Astrocyte (in vitro differentiated cells and primary cell): ENCODE data around the gene NEU2. TPM values are rescaled to one million over a fixed set of nuclear protein-coding genes. Genes with fewer than 3 reads are reported as not detected.
A peak's percentile ranks its signal among the peaks of the same experiment; 100 is the strongest.

Source experiments
- DNase-seq: peaks from one replicate; pipeline ENCODE4 v3.0.0-alpha.2; 2010; ENCODE audit warnings: low read depth
- FAIRE-seq: peaks from 2 replicates; lab custom pipeline; 2011; peaks lifted over from hg19 to GRCh38; lab: Jason Lieb, UNC
- H2AFZ ChIP-seq: 2 replicates; pipeline ENCODE4 v1.6.0; 2012; ENCODE audit warnings: low read depth, low read length, inconsistent platforms
- H3K27ac ChIP-seq: 2 replicates; pipeline ENCODE4 v1.5.1; 2011; ENCODE audit warnings: low read depth, low read length, inconsistent platforms
- H3K27me3 ChIP-seq: 2 replicates; pipeline ENCODE4 v1.6.0; 2011; ENCODE audit warnings: low read length, inconsistent platforms; ENCODE audit not compliant: insufficient read depth
- H3K36me3 ChIP-seq: 2 replicates; pipeline ENCODE4 v1.5.1; 2011; ENCODE audit warnings: low read length, inconsistent platforms; ENCODE audit not compliant: insufficient read depth
- H3K4me1 ChIP-seq: 2 replicates; pipeline ENCODE4 v1.5.1; 2011; ENCODE audit warnings: low read length, inconsistent platforms; ENCODE audit not compliant: insufficient read depth
- H3K4me2 ChIP-seq: 2 replicates; pipeline ENCODE4 v1.6.0; 2012; ENCODE audit warnings: low read length, inconsistent platforms
- H3K4me3 ChIP-seq: 2 replicates; pipeline ENCODE4 v1.5.1; 2011; ENCODE audit warnings: low read depth, mild to moderate bottlenecking, low read length, inconsistent platforms; ENCODE audit not compliant: insufficient read depth
- H3K79me2 ChIP-seq: 2 replicates; pipeline ENCODE4 v1.6.0; 2012; ENCODE audit warnings: mild to moderate bottlenecking, low read length, inconsistent platforms; ENCODE audit not compliant: insufficient read depth
- H3K9ac ChIP-seq: 2 replicates; pipeline ENCODE4 v1.6.0; 2012; ENCODE audit warnings: mild to moderate bottlenecking, low read length, inconsistent platforms
- H3K9me3 ChIP-seq: 2 replicates; pipeline ENCODE4 v1.5.1; 2012; ENCODE audit warnings: low read depth, mild to moderate bottlenecking, low read length, inconsistent platforms; ENCODE audit not compliant: insufficient read depth
- H4K20me1 ChIP-seq: 2 replicates; pipeline ENCODE4 v1.6.0; 2012; ENCODE audit warnings: low read length, inconsistent platforms; ENCODE audit not compliant: insufficient read depth
- H3K27ac Mint-ChIP-seq: one replicate; pipeline ENCODE4 v1.8.0; 2021; ENCODE audit warnings: mild to moderate bottlenecking, mixed read lengths; ENCODE audit not compliant: unreplicated experiment
- H3K27me3 Mint-ChIP-seq: one replicate; pipeline ENCODE4 v1.8.0; 2021; ENCODE audit warnings: low read depth, mixed read lengths; ENCODE audit not compliant: unreplicated experiment
- H3K36me3 Mint-ChIP-seq: one replicate; pipeline ENCODE4 v1.8.0; 2021; ENCODE audit warnings: low read depth, mixed read lengths; ENCODE audit not compliant: unreplicated experiment
- H3K4me1 Mint-ChIP-seq: one replicate; pipeline ENCODE4 v1.8.0; 2021; ENCODE audit warnings: low read depth, mixed read lengths; ENCODE audit not compliant: unreplicated experiment
- H3K4me3 Mint-ChIP-seq: one replicate; pipeline ENCODE4 v1.8.0; 2021; ENCODE audit warnings: mild to moderate bottlenecking, moderate library complexity, mixed read lengths; ENCODE audit not compliant: unreplicated experiment
- H3K9me3 Mint-ChIP-seq: one replicate; pipeline ENCODE4 v1.8.0; 2021; ENCODE audit warnings: mild to moderate bottlenecking, mixed read lengths; ENCODE audit not compliant: unreplicated experiment
- EZH2 ChIP-seq: IDR thresholded peaks from 2 replicates; pipeline ENCODE4 v1.6.1; 2012; ENCODE audit warnings: mild to moderate bottlenecking, low read length, inconsistent platforms; ENCODE audit not compliant: insufficient read depth
- total RNA-seq: library from RNA; stranded (reverse); gene quantifications from 2 replicates; pipeline ENCODE4 v1.2.1, GENCODE V29; 2021
- TF ChIP-seq, protein P1 (sequence below): IDR thresholded peaks from 2 replicates; pipeline ENCODE4 v1.5.1; 2011; ENCODE audit warnings: low read depth, mild to moderate bottlenecking, inconsistent platforms, low read length, moderate library complexity; ENCODE audit not compliant: insufficient read depth

NEU2 gene
- total RNA-seq, 1 donor from 2014 or later, result not detected

DNA sequence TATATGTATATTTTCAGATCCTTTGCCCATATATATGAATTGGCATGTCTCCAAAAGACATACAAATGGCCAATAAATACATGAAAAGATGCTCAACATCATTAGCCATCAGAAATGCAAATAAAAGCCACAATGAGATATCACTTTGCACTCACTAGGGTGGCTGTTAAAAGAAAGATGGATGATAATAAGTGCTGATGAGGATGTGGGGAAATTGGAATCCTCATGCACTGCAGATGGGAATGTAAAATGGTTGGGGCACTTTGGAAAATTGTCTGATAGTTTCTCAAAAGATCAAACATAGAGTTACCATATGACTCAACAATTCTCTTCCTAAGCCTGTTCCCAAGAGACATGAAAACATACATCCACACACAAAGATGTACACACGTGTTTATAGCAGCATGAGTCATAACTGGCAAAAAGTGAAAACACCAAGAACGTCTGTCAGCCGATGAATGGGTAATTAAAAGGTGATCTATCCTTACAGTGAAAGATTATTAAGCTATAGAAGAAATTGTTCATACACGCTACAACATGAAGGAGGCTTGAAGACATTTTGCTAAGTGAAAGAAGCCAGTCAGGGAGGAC, 39.1 kb upstream of the NEU2 start:
- H3K9me3 ChIP-seq, result no peaks in the 10 kb centered on the region
- H3K4me1 Mint-ChIP-seq, result peaks cover 7% of the 10 kb centered on the region
- H3K9me3 Mint-ChIP-seq, result no peaks in the 10 kb centered on the region
- no peak overlapping the region for H3K4me3 Mint-ChIP-seq
- no peak overlapping the region for H3K9ac ChIP-seq
- H3K27ac ChIP-seq, result no peak overlapping the region
- H3K27ac Mint-ChIP-seq, result no peak overlapping the region
- peak; percentile 9 for DNase-seq
- H4K20me1 ChIP-seq, result no peaks in the 10 kb centered on the region
- no peaks in the 10 kb centered on the region for H3K79me2 ChIP-seq
- H3K4me2 ChIP-seq, result no peak overlapping the region
- no peaks in the 10 kb centered on the region for H3K36me3 Mint-ChIP-seq
- H3K4me3 ChIP-seq, result no peak overlapping the region
- no peaks in the 10 kb centered on the region for H3K36me3 ChIP-seq
- FAIRE-seq, result no peak
- TF ChIP-seq, protein P1, sequence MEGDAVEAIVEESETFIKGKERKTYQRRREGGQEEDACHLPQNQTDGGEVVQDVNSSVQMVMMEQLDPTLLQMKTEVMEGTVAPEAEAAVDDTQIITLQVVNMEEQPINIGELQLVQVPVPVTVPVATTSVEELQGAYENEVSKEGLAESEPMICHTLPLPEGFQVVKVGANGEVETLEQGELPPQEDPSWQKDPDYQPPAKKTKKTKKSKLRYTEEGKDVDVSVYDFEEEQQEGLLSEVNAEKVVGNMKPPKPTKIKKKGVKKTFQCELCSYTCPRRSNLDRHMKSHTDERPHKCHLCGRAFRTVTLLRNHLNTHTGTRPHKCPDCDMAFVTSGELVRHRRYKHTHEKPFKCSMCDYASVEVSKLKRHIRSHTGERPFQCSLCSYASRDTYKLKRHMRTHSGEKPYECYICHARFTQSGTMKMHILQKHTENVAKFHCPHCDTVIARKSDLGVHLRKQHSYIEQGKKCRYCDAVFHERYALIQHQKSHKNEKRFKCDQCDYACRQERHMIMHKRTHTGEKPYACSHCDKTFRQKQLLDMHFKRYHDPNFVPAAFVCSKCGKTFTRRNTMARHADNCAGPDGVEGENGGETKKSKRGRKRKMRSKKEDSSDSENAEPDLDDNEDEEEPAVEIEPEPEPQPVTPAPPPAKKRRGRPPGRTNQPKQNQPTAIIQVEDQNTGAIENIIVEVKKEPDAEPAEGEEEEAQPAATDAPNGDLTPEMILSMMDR, result no peak
- TF ChIP-seq EZH2, result no peak
- no peaks in the 10 kb centered on the region for H3K27me3 ChIP-seq
- peaks cover 6% of the 10 kb centered on the region for H3K4me1 ChIP-seq
- peaks cover 3% of the 10 kb centered on the region for H3K27me3 Mint-ChIP-seq
- no peak overlapping the region for H2AFZ ChIP-seq

DNA sequence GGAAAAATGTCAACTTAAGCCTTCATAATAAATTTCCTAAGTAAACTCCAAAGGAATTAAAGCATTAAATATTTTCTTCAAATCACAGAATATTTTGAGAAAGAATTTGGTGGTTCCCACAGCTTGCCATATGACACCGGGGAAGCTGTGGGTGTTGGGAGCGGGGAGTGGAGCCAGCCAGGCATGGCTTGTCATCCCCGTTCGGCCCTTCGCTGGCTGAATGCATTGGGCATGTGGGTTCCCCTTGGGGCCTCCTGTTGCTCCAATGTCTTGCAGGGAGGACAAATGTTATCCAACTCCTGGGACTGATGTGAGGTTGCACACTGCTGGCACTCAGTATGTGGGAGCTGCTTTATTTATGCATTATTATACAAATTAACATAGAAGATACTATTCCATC, 38.0 kb upstream of the NEU2 start:
- H3K36me3 ChIP-seq, result no peaks in the 10 kb centered on the region
- H3K4me3 ChIP-seq, result no peak overlapping the region
- H3K27ac ChIP-seq, result no peak overlapping the region
- Mint-ChIP-seq H3K27ac (no peak overlapping the region), H3K9me3 (no peaks in the 10 kb centered on the region), H3K27me3 (peaks cover 3% of the 10 kb centered on the region), H3K4me3 (no peak overlapping the region), H3K36me3 (no peaks in the 10 kb centered on the region), H3K4me1 (no peaks in the 10 kb centered on the region)
- no peaks in the 10 kb centered on the region for H3K4me1 ChIP-seq
- FAIRE-seq, result no peak
- H2AFZ ChIP-seq, result no peak overlapping the region
- no peak overlapping the region for H3K9ac ChIP-seq
- no peak overlapping the region for H3K4me2 ChIP-seq
- no peak for DNase-seq
- TF ChIP-seq, protein P1, result no peak
- no peak for TF ChIP-seq EZH2
- H3K27me3 ChIP-seq, result no peaks in the 10 kb centered on the region
- H4K20me1 ChIP-seq, result no peaks in the 10 kb centered on the region
- H3K79me2 ChIP-seq, result no peaks in the 10 kb centered on the region
- H3K9me3 ChIP-seq, result no peaks in the 10 kb centered on the region
